IPS-18c (cell line): ENCODE measurements around the gene PLXNB2.

Source experiments
- H3K4me3 ChIP-seq: 2 replicates; pipeline ENCODE4 v1.7.0; 2013; ENCODE audit warnings: low read depth, mild to moderate bottlenecking, low read length, moderate library complexity; ENCODE audit not compliant: insufficient read depth
- H3K9me3 ChIP-seq: one replicate; pipeline ENCODE4 v1.6.1; 2013; ENCODE audit warnings: mild to moderate bottlenecking, low read length, moderate library complexity; ENCODE audit not compliant: control insufficient read depth, insufficient read depth

The PLXNB2 gene

DNA sequence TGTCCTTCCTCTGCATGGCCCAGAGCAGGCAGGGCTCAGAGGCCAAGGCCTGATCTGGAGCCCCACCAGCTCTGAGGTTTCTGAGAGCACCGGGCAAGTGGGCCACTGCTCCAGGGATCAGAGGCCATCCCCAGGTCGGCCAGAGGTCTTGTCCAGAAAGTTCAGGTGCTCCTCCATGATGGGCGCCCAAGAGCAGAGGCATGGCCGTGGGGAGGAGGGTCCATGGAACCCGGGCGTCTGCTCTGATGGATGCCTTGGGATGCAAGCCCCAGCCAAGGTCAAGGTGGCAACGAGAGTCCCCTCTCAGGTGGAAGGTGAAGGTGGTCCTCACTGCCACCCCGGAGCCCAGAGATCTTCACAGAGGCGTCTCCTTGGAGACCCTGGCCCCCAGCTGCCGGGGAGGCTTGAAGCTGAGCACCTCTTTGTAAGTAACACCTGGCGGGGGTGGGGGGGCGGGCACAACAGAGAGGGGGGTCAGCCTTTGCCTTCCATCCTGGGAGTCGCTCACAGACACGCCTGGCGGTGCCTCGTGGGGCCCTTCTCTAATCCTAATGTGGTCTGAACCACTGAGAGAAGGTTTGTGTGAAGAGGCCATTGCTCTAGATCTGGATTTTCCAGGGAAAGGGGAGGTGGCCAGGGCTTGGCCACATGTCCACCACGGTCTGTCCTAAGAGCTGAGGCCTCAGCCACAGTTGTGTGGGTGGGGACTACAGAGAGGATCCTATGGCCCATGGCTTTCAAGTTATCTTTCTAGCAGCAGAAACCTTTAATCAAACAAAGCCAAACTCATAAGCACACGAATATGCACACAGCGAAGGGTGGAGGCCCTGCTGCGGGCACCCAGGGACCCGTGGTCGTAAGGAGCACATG is 54.2 kb downstream of the PLXNB2 start:
- Histone ChIP-seq H3K4me3 (no peak overlapping the region), H3K9me3 (no peaks in the 10 kb centered on the region)

DNA sequence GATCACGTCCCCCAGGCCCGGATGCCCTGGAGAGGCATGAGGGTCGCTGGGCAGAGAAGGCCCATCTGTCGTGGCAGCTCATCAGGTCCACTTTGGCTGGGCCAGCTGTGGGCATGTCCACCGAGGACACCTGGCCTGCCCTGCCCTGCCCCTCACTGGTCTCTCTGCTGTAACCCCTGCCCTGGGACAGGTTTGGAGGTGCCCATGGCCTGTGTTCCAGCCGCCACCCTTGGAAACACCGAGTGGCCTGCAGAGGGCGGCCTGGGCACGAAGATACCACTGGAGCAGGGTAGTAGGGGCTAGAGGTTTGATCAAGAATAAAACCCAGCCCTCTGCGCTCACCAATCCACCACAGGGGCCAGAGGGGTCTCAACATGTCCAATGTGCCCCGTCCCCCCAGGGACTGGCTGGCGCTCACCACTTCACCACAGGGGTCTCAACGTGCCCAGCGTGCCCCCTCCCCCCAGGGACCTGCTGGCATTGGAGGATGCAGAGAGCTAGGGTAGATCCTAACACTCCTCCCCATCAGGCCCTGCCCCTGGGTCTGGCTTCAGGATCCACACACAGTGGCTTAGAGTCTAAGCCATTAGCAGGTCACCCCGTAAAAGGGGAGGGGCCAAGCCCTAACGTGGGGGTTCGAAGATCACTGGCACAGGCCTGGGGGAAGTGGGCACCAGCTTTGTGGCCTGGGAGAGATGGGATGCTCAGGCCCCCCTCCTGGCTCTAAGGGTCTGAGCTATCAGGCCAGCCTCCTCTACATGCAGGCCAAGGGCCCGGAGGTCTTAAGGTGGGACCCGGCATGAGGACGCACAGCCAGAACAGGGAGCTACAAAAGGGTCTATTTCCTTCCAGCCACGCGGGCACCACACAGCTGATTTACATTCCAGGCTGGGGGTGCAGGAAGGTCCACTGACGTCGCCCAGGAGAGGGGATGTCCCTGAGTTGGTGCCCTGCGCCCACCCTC is 55.1 kb downstream of the PLXNB2 start:
- no peaks in the 10 kb centered on the region for H3K9me3 ChIP-seq
- H3K4me3 ChIP-seq = peak overlapping the region; percentile 87; the same call in 1 of the 2 replicates

DNA sequence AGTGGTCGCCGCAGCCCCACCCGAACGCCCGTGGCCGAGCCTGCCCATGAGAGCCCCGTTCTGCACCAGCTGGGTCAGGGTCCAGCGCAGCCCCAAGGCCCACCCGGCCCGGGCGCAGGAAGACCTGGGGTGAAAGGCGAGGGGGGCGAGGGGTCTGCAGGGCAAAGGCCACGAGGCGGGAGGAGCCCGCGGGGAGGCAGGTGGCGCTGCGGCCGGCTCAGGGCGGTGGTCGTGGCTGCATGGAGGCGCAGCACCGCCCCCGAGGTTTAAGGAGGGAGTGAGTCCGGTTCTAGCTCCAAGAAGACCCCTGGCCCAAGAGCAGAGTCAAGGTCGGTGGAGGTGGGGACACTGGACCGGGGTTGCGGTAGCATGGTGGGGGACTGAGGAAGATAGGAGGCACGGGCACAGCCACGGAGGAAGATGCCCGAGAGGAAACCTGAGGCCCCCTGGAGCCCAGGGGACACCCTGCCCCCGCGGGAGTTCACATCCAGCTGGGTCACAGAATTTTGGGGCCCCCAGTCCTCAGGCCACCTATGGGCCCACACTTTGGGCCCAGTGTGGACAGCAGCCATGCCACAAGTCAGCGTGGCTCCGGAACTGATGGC is 55.9 kb downstream of the PLXNB2 start:
- H3K9me3 ChIP-seq = no peaks in the 10 kb centered on the region
- peak overlapping the region; percentile 87 for H3K4me3 ChIP-seq

DNA sequence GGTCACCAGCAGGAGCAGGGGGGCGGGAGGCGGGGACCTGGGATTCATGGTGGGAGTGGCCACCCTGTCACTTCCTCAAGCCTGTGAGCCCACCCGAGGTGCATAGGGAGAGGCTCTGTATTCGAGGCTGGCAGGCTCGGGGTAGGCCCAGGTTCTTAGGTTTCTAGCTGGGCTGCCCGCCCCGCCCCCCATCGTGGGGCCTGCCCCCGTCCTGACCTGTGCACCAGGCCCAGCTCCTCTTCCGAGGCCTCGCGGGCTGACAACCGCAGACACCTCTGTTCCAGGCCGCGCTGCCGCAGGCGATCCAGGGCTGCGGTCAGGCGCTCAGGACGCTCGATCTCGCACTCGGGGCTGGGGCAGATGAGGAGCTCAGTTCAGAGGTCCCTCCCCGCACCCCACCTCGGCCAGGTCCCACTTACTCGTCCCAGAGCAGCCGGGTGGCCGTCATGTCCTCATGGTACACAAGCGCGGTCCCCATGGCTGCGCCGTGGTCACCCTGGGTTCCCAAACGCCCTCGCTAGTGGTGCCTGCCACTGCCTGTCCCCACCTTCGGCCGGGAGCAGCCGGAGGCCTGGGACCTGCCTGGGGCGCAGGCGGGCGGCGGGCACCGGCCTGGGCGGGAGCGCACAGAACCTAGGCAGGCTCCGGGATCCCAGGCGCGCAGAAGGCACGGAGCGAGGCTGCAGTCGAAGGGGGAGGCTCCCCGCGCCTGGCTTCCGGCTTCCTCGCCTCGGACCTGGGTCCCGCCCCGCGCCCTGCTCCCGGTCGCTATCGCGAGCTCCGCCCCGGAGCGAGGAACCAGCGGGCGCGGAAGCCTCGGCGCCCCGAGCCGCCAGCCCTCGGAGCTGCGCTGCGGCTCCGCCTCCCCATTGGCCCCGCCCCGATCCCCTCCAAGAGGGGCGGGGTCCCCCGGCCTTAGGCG is 56.6 kb downstream of the PLXNB2 start, which contains the start of gene HDAC10:
HDAC10 (minus strand) TSS at position 711 of the 922 bp plus-strand sequence; CDS start at position 478, 233 bp downstream.
- H3K9me3 ChIP-seq = no peaks in the 10 kb centered on the region
- H3K4me3 ChIP-seq = peak within 1 kb of the TSS; percentile 87

DNA sequence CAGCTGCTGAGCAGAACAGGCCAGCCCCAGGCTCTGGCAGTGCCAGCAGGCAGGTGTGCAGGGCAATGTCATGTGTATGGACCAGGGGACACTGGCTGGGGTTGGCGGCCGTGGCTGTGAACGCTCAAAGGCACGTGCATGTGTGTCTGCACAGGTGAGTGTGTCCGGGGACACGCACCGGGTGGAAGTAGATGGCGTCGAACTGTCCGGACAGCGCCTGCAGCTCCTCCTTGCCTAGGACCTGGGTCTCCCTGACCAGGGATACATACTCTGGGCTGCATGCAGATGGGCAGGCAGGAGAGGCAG is 57.2 kb downstream of the PLXNB2 start:
- H3K9me3 ChIP-seq = no peaks in the 10 kb centered on the region

DNA sequence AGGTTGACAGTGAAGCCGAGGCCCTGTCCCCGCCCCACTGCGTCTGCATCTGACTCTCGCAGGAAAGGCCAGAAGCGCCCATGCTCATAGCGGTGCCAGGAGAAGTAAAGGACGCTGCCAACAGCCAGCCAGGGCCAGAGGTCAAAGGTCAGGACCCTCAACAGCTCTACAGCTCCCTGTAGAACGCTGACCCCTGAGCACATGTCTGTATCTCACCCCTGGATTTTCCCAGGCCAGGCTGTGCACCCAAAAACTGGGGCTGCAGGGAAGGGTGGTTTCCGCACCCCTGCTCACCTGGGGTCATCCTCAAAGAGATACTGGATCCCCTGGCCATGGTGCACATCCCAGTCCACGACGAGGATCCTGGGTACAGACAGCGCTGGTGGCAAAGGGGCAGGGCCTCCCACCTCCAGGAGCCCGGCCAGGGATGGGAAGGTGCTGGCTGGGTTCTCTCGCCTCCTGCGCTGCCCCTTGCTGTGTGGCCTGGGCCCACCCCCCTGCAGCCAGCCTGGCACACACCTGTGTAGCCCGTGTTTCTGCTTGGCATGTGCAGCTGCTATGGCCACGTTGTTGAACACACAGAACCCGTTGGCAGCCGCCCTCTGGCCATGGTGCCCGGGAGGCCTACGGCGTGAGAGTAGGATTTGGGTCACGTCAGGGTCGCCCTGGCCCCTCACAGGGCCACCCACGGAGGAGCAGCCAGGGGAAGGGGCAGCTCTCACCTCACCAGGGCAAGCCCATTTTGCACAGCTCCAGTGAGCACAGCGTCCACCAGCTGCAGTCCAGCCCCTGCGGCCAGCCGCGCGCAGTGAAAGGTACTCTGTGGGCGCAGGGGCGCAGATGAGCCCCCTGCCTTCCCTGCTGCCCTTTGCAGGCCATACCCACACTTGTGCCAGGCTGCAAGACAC is 57.9 kb downstream of the PLXNB2 start:
- Histone ChIP-seq H3K9me3 (no peaks in the 10 kb centered on the region), H3K4me3 (no peak overlapping the region)

More for the DNA sequence above, 57.2 kb downstream of the PLXNB2 start:
- peak overlapping the region; percentile 87; the same call in 1 of the 2 replicates for H3K4me3 ChIP-seq

DNA sequence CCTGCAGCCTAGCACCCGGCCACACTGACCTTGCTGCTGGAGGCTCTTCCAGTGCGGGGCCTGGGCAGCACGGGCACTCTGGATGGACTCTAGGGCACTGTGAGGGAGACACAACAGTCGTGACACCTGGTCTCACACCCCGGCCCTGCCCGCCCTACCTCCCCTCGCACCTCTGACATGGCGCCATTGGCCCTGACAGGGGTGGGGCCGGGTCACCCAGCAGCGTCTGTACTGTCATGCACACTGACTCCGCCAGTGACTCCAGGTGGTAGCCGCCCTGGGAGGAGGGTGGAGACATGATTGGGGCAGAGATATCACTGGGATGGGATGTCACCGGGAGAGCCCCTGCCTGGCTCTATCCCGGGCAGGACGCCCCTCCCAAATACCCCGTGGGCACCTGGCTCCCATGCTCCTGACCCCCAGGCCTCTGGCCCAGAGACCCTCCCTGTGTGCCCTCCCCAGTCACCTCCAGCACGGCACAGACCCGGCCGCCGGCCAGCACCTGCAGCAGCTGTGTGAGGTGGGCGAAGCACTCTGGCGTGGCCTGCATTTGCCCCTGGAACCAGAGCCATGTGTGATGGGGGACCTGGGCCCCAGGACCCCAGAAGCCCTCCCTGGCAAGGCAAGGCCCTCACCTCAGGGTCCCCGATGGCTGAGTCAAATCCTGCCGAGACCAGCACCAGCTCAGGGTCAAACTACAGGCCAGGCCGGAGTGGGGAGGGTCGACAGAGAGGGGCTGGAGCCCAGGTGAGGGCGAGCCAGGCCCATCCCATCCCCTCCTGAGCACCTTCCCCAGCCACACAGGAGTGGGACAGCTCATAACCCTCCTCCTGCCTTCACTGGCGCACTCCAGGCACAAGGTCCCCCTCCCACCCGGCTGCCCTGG is 59.0 kb downstream of the PLXNB2 start:
- Histone ChIP-seq H3K9me3 (no peaks in the 10 kb centered on the region), H3K4me3 (no peak overlapping the region)

DNA sequence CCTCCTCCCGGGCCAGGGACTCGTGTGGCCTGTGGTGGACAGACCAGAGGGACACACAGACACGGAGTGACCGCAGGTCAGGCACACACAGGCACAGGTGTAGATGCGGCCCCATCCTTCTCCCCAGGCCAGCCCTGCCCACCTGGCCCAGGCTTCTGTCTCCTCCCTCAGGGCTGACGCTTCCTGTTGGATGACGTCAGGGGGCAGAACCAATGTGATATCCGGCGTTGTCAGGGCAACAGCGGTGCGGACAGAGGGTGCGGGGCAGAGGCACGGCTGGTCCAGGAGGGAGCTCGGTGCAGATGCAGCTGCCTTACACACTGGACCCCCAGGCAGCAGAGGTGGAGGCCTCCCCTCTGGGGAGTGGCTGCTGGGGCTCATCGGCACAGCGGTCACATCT is 59.7 kb downstream of the PLXNB2 start:
- Histone ChIP-seq H3K4me3 (no peak overlapping the region; the same call in 1 of the 2 replicates), H3K9me3 (no peaks in the 10 kb centered on the region)

DNA sequence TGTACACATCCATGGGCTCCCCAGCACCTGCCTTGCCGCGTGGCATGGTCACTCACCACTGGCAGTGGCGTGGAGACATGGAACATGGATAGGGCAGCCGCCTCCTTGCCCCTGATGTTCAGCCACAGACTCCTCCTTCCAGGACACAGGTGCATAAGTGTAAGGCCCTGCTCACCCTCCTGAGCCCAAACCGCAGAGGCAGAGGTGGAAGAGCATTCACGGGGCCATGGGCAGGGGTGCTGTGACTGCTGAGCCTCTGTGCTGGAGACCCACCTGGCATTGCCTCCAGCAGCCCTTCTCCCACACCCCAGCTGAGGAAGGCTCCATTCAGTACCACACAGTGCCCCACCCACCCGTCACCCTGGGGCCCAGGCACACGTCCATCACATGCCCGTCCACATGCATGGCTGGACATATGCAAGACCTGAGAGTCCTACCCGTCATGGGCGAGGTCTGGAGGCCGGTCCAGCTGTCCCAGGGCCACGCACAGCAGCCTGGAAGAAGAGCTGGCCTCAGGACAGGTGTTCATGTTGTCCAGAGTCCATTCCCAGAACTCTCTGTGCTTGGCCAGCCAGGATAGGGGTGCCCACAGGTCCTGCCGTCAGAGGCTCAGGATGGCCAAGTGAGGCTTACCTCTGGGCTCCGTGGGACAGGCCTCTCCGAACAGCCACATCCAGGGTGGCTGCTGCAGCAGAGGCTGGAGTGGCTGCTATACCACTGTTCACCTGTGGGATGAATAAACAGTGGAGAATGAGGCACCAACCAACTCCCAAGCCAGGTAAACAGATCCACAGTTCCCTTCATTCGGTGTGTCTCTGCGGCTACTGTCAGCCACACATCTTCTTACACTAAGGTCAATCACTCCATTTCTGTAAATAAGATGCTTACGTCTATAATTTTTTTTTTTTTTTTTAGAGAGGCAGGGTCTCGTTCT is 60.9 kb downstream of the PLXNB2 start:
- H3K4me3 ChIP-seq = peak overlapping the region; percentile 98; the same call in 1 of the 2 replicates
- no peaks in the 10 kb centered on the region for H3K9me3 ChIP-seq

DNA sequence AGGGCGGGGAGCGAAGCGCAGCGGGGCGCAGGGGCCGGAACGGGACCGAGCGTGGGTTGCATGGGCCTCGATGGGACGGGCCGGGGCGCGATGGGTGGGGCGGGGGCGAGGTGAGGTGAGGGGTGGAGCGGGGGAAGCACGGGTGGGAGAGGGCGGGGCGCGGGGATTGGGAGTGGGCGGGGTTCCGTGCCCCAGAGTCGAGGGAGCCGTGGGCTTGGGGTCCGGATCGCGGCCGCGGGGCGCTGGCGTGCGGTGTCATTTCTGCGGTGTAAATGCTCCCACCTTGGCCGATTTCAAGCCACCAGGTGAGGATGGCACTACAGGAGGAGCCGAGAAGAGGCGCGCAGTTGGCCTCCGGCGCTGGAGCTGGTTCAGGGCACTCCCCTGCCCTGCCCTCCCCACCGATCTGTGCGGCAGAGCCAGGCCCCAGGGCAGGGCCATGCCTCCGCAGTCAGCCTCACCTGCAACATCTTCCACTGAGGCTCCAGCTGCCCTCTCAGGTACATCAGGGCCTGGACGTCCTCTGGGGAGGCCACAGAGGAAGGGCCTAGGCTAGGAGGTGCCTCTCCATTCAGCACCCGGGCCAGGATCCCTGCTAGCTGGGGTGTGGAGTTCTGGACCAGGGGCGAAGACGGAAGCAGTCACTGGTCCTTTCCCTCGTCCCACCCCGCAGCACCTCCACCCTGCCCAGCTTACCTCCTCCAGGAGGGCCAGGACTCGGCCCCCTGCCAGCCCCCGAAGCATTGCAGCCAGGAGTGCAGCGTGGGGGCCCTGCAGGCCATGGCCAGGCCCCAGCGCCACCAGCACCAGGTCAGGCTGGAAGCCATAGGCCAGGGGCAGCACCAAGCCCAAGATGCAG is 62.0 kb downstream of the PLXNB2 start:
- H3K9me3 ChIP-seq = no peaks in the 10 kb centered on the region
- H3K4me3 ChIP-seq = peak overlapping the region; percentile 98

DNA sequence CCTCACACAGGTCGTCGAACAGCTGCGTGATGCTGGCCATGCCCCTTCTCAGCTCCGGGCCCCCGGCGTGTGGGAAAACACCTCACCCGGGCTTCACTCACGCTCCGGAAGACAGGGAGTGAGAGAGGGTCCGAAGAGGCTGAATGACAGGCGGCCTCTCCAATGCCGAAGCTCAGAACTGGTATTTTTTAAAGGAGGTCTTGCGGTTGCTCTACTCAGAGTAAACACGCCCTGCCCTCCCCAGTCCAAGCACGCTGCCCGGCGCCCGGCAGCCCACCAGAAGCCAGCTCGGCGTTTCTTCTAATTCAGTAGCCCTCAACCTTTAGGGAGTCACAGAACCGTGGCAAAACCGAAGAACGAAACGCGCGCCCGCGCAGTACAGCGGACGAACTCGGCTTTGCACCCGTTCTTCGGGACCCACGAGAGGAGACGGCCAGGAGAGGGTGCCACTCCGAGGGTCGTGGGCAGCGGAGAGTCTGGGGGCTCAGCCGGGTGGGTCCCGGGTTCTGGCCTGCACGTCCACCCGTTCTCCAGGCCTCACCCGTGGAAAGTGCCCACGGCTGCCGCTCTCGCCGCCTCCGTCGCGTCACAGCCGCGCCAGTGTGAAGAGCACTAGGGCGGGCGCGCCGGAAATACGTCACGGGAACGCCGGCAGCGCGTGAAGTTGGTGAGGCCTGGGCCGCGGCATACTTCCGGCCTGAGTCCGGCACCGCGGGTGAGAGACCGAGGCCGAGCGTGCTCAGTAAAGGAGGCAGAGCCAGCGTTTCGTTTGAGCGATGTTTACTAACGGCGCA is 62.8 kb downstream of the PLXNB2 start, which contains the start of gene TUBGCP6:
TUBGCP6 (minus strand) TSS at position 604 of the 794 bp plus-strand sequence; CDS start at position 40, 564 bp downstream.
- H3K9me3 ChIP-seq = no peaks in the 10 kb centered on the region
- peak within 1 kb of the TSS; percentile 98 for H3K4me3 ChIP-seq

DNA sequence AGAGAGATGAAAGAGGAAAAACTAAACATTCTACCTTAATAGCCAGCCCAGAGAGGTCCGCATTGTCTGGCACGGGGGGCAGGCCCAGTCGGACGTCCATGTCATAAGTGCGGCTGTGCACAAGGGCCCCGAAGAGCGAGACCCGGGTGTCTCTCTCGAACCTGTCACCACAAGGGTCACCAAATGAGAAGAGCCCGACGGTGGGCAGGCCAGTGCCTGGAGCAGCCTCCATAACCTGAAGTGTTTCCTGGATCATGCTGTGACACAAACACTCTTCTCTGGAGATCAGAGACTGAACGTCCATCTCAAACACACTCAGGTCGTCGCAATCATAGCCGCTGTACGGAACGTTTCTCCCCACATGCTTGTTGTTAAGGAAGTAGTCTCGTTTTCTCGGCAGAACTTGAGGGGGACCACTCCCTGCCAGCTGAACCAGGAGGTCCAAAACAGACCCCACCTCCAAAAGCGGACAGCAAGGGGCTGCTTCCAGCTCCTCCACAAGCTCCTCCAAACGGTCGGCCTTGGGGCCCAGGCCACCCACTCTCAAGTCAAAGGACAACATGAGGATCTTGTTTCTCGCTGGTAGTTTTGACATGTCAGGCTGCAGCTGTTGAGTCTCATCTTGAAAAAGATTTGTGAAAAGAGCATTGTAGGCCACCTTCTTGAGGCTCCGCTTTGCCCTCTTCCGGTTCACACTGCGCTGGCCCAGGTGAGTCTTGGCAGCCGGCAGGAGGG is 63.6 kb downstream of the PLXNB2 start:
- Histone ChIP-seq H3K9me3 (no peaks in the 10 kb centered on the region), H3K4me3 (peak overlapping the region; percentile 98)
